Activated CD4-positive, CD25-positive, alpha-beta regulatory T cell (primary cell): Measurements from ENCODE around the gene CYP4F22.
A peak's percentile ranks its signal among the peaks of the same experiment; 100 is the strongest.
"Not testable (repeated sequence)": the region's sequence is repeated elsewhere in the genome, so short reads cannot be mapped to it uniquely, and the experiment has no call there.

Experiments
- DNase-seq, 4 experiments: peaks; one replicate each; lab custom pipeline; 2025; lab: John Stamatoyannopoulos, UW

Gene CYP4F22

DNA sequence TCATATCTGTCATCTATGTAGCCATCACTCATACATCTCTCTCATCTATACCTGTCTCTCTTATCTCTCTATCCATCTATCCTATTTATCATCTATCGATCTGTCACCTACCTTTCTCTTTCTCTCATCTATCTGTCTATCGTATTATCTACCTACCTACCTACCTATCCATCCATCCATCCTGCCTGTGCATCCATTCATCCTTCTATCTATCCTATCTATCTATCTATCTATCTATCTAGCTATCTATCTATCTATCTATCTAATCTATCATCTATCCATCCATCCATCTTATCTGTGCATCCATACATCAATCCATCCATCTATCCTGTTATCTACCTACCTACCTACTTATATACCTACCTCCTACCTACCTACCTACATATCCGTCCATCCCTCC lies 62.1 kb downstream of the CYP4F22 start:
- DNase-seq, result no peak

DNA sequence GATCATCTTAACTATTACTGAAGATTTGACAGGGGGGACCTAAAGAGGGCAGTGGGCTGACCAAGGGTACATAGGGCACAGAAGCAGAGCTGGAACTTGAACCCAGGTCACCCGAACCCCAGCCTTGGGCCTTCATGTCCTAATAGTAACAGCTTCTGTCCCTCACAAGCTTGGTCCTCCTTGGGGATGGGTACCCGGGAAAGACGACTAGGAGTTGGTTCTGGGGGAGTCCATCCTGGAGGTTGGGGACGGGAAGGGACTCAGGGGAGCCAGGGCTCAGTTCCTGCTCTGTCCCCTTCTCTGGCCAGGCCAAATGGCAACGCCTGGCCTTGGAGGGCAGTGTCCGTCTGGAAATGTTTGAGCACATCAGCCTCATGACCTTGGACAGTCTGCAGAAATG lies 67.1 kb downstream of the CYP4F22 start:
- DNase-seq, result no peak

DNA sequence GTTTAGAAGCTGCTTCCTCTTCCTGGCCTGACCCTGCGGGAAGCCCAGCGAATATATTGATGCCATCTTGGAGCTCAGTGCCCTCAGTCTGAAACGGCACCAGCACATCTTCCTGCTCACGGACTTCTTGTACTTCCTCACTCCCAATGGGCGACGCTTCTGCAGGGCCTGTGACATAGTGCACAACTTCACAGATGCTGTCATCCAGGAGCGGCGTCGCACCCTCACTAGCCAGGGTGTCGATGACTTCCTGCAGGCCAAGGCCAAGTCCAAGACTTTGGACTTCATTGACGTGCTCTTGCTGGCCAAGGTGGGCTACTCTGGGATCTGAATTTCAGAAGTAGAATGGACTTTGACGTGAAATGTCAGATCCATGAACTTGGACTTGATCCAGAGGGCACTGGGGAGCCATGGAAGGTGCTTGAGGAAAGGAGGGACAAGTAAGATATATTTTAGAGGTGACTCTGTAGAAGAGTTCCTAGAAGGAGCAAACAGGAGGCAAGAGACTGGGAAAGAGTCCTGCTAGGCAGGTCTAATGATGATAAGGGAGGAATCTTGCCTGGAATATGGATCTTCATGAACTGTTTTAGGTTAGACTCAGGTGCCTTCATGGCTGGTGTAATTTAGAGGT lies 68.3 kb downstream of the CYP4F22 start:
- DNase-seq, result no peak

DNA sequence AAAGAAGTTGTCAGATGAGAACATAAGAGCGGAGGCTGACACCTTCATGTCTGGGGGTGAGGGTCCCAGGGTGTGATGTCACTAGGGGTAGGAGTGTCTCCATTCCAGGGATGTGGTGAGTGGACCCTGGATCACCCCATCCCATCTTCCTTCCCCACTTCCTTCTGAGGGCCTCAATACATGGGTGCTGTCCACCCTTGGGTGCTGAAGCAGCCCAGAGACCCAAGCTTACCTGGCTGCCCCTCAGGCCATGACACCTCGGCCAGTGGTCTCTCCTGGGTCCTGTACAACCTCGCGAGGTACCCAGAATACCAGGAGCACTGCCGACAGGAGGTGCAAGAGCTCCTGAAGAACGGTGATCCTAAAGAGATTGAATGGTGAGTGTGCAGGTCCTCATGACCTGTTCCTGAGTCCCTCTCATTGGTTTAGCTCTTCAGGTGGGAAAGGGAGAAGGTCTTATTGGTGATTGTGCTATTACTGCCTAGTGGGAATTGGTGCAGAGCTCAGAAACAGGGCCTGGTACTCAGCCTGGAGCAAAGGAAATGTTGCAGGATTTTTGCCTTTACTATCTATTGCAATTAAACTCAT lies 69.0 kb downstream of the CYP4F22 start:
- DNase-seq, result no peak

DNA sequence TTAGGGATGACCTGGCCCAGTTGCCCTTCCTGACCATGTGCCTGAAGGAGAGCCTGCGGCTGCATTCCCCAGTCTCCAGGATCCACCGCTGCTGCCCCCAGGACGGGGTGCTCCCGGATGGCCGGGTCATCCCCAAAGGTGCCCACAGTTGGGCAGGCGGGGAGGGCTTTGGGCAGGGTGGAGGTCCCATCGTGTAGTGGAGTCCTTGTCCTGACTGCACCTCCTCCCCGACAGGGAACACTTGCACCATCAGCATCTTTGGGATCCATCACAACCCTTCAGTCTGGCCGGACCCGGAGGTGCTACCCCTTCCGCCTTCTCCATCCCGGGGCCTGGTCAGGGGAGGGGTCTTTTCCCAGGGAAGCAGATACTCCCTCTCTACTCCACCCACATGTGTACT lies 75.0 kb downstream of the CYP4F22 start:
- no peak for DNase-seq

DNA sequence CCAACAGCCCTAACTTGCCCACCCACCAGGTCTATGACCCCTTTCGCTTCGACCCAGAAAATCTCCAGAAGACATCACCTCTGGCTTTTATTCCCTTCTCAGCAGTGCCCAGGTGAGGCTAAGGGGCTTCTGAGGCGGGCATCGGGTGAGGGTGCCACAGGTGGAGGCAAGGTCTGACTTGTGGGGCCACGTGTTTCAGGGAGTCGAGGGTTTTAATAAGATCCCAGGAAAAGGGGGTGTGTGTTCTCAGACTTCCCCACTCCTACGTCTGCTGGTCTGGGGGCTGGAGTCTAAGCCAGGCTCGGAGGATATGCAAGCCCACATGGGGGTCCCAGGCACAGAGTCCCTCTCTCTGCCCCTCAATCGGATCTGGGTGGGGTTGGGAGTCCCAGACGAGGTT lies 75.8 kb downstream of the CYP4F22 start:
- no peak for DNase-seq

DNA sequence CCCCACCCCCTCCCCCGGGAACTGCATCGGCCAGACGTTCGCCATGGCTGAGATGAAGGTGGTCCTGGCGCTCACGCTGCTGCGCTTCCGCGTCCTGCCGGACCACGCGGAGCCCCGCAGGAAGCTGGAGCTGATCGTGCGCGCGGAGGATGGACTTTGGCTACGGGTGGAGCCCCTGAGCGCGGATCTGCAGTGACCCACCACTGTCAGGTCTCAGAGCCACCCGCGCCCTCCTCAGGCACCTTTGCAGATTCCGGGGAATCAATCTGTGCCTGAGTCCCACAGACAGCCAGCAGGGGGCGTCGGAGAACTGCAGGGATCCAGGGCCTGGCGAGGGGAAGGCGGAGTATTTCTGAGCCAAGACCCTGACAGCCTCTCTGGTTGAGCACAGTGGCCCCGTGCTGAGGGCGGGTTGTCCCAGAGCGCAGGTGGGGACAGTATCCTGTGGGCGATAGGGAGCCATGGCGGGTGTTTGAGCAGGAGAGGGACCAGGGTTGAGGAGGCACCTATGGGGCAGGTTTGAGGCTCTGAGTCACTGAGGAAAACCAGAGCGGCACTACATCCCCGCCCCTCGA lies 76.3 kb downstream of the CYP4F22 start:
- DNase-seq, result peak; percentile 64 to 86 (median 76)

DNA sequence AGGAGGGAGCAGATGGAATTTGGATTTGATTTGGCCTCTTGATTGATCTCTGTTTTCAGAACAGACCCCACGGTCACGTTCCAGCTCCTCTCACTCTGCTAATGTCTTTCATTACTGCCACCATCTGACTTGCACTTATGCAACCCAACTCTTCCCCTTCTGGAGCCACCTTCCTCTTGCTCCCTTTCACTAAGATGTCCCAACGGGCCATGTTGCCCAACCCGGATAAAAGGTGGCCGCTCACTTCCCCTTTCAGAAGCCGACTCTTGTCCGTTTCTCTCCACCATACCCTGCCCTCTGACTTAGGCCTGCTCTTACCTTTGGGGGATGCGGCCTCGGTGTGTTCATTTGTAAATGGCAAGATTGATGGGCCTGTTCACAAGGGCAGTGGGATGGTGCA lies 79.3 kb downstream of the CYP4F22 start:
- no peak for DNase-seq

DNA sequence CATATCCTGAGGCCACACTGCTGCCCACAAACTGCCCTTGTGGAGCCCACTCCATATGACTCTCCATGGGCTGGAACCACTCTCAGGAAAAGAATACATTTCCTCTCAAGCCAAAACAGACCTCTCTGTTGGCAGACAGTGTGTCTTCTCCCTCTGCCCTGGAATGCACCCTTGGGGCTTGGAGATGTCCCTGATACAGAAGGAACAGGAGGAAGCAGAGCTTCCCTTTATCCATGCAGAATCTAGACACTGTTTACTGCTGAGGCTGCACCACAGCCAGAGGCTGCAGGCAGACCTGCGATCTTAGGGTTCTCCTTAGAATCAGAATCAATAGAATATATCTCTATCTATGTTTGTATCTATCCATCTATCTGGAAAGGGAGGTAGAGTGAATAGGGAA lies 79.9 kb downstream of the CYP4F22 start:
- DNase-seq, result no peak

DNA sequence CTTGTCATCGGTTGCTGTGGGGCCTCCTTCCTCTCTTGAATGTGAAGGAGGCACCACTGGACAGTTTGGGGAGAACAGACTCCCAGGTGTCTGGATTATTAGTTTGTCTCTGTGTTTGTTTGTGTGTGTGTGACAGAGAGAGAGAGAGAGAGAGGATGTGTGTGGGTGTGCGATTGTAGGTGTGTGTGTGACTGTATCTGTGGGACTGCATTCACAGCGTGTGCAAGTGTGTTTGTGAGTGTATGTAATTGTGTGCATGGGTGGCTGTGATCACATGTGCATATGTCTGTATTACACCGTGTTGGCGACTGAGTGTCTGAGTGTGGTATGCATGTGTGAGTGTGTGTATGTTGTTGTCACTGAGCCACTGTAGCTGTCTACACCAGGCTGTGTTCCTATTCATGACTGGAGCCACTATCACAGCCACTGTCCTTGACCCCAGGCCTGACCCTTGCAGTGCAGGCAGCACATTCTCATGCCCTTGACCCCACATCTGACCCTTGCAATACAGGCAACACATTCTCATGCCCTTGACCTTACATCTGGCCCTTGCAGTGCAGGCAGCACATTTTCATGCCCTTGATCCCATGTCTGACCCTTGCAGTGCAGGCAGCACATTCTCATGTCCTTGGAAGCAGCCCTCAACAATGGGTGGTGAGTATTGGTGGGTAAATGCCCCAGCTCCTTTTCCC lies 81.6 kb downstream of the CYP4F22 start:
- DNase-seq, result no peak

DNA sequence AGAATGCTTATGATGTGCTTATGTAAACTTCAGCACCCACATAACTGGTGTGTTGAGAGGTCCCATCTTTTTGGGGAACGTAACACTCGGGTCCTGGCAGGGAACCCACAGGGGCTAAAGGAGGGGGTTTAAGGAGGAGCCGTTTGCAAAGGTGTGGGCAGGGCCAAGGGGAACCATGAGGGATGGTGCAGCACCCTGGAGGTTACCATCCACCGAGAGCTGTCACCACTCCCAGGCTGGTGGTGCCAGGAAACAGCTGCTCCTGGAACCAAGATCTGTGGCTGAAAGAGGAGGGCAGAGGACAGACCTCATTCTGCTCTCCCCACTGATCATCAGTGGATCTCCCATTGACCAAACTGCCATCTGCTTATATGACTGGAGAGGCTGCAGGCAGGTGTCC lies 83.5 kb downstream of the CYP4F22 start:
- no peak for DNase-seq

DNA sequence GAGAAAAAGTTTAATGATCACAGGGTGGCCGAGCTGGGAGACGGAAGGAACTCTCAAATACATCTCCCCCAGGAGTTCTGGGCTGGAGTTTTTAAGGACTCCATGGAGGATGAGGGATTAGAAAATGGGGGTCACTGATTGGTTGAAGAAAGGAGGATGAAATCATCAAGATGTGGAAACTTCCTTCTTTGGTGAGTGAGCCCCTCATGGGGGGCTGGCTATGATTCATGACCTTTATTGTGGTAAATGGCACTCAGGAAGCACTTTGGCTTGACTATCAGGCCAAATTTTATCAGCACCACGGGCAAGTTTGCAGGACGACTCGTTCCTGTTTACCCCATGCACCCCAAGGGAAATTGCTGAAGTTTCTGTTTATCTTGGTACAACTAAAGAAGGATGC lies 84.2 kb downstream of the CYP4F22 start:
- not testable (repeated sequence) for DNase-seq

DNA sequence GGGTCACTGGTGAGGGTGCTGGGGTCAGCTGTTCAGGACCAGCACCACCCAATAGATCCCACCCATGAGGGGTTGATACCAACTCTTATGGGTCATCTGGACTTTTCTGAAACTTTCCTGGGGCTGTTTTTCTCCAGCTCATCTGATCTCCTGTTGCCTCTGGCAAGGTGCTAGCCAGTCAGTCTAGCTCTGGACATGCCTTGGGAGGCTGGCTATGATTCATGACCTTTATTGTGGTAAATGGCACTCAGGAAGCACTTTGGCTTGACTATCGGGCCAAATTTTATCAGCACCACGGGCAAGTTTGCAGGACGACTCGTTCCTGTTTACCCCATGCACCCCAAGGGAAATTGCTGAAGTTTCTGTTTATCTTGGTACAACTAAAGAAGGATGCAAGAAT lies 85.4 kb downstream of the CYP4F22 start:
- DNase-seq, result not testable (repeated sequence)

DNA sequence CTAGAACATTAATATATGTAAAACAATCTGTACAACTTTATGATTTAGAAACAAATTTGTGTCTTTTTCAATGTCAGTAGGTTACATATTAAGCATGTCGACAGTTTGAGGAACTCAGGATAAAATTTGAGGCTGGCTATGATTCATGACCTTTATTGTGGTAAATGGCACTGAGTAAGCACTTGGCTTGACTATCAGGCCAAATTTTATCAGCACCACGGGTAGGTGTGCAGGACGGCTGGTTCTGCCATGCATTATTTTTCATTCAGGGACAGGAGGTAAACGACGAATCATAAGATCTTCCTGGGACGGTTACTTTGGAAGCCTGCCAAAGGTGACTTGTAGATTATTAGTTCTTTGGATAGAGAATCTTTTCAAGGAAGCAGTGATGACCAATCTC lies 86.7 kb downstream of the CYP4F22 start:
- DNase-seq, result no peak
